ENCODE measurements around the gene C1QTNF8. TPM values are rescaled to one million over a fixed set of nuclear protein-coding genes. Genes with fewer than 3 reads are reported as not detected.

Gene C1QTNF8
- polyA plus RNA-seq (ENCODE audit: insufficient read length in 3 of 3), result under 1 TPM in 1 of 3 donors, not detected in 2; 0.06 TPM
- long read RNA-seq, donor 1, result 0 reads
- long read RNA-seq, donor 2, result 0 reads
- long read RNA-seq, donor 3, result 0 reads
- long read RNA-seq, donor 4, result 0 reads
- long read RNA-seq, donor 5, result 0 reads
- long read RNA-seq, donor 6, result 0 reads
- long read RNA-seq, donor 7, result 0 reads
- long read RNA-seq, donor 8, result 0 reads
- long read RNA-seq, donor 9, result 0 reads
- long read RNA-seq, donor 10, result 0 reads
- long read RNA-seq, donor 11, result 0 reads
- long read RNA-seq, donor 12, result 0 reads
- long read RNA-seq, donor 13, result 0 reads
- long read RNA-seq, donor 14, result 0 reads
- long read RNA-seq, donor 15, result 0 reads
- long read RNA-seq, donor 16, result 0 reads

GRCh38 chr16:1096169-1097082 is at the start of gene C1QTNF8:
Gene C1QTNF8, minus strand, starts transcription at chr16:1096244. Its CDS starts 1,322 bp downstream, at chr16:1094922.
- no peak for DNase-seq

GRCh38 chr16:1145383-1146100 is 49.5 kb upstream of the C1QTNF8 start:
- DNase-seq, result no peak

- DNase-seq, result no peak
Observed at GRCh38 chr16:1144476-1145382, 48.7 kb upstream of the C1QTNF8 start.

GRCh38 chr16:1143761-1144450 is 47.9 kb upstream of the C1QTNF8 start:
- no peak for DNase-seq

GRCh38 chr16:1142911-1143310 is 46.9 kb upstream of the C1QTNF8 start:
- DNase-seq, result no peak

GRCh38 chr16:1141716-1142115 is 45.7 kb upstream of the C1QTNF8 start:
- no peak for DNase-seq

- DNase-seq, result no peak
Observed at GRCh38 chr16:1141191-1141590, 45.1 kb upstream of the C1QTNF8 start.

GRCh38 chr16:1140582-1141162 is 44.6 kb upstream of the C1QTNF8 start:
- DNase-seq, result no peak

- no peak for DNase-seq
Observed at GRCh38 chr16:1137604-1138003, 41.6 kb upstream of the C1QTNF8 start.

GRCh38 chr16:1135459-1135825 is 39.4 kb upstream of the C1QTNF8 start:
- no peak for DNase-seq

GRCh38 chr16:1134776-1135458 is 38.9 kb upstream of the C1QTNF8 start:
- DNase-seq, result no peak

- DNase-seq, result no peak
Observed at GRCh38 chr16:1133810-1134520, 37.9 kb upstream of the C1QTNF8 start.

GRCh38 chr16:1133271-1133670 is 37.2 kb upstream of the C1QTNF8 start:
- DNase-seq, result no peak

- no peak for DNase-seq
Observed at GRCh38 chr16:1132431-1132830, 36.4 kb upstream of the C1QTNF8 start.

- no peak for DNase-seq
Observed at GRCh38 chr16:1131378-1131994, 35.4 kb upstream of the C1QTNF8 start.

- no peak for DNase-seq
Observed at GRCh38 chr16:1130382-1130781, 34.3 kb upstream of the C1QTNF8 start.

- DNase-seq, result no peak
Observed at GRCh38 chr16:1129106-1129960, 33.3 kb upstream of the C1QTNF8 start.
